ENCODE measurements around the gene ATP10B.

The ATP10B gene

GRCh38 chr5:160694896-160695295, 157.1 kb downstream of the ATP10B start:
- DNase-seq, result no peak
- H3K4me3 ChIP-seq (ENCODE audit: insufficient read depth, low read depth, low read length, poor library complexity, severe bottlenecking), result no peak overlapping the region
- no peaks in the 10 kb centered on the region for H3K4me1 ChIP-seq (ENCODE audit: control insufficient read depth, insufficient read depth, low read length, poor library complexity, severe bottlenecking)
- no peaks in the 10 kb centered on the region for H3K9me3 ChIP-seq (ENCODE audit: control insufficient read depth, low read length)
- H3K36me3 ChIP-seq (ENCODE audit: control insufficient read depth, insufficient read depth, low read length), result no peaks in the 10 kb centered on the region
- no peak overlapping the region for H3K27ac ChIP-seq (ENCODE audit: insufficient read depth, low read length, poor library complexity, severe bottlenecking)
- no peaks in the 10 kb centered on the region for H3K27me3 ChIP-seq (replicated peaks; ENCODE audit: control insufficient read depth, insufficient read depth, low read length, poor library complexity, severe bottlenecking)

- Histone ChIP-seq H3K36me3 (ENCODE audit: control insufficient read depth, insufficient read depth, low read length) (no peaks in the 10 kb centered on the region), H3K27ac (ENCODE audit: insufficient read depth, low read length, poor library complexity, severe bottlenecking) (no peak overlapping the region), H3K9me3 (ENCODE audit: control insufficient read depth, low read length) (no peaks in the 10 kb centered on the region), H3K27me3 (replicated peaks; ENCODE audit: control insufficient read depth, insufficient read depth, low read length, poor library complexity, severe bottlenecking) (no peaks in the 10 kb centered on the region), H3K4me1 (ENCODE audit: control insufficient read depth, insufficient read depth, low read length, poor library complexity, severe bottlenecking) (no peaks in the 10 kb centered on the region), H3K4me3 (ENCODE audit: insufficient read depth, low read depth, low read length, poor library complexity, severe bottlenecking) (no peak overlapping the region)
- DNase-seq, result no peak
Measured at GRCh38 chr5:160693831-160694465, 158.1 kb downstream of the ATP10B start.

- no peaks in the 10 kb centered on the region for H3K4me1 ChIP-seq (ENCODE audit: control insufficient read depth, insufficient read depth, low read length, poor library complexity, severe bottlenecking)
- H3K36me3 ChIP-seq (ENCODE audit: control insufficient read depth, insufficient read depth, low read length), result no peaks in the 10 kb centered on the region
- no peaks in the 10 kb centered on the region for H3K27me3 ChIP-seq (replicated peaks; ENCODE audit: control insufficient read depth, insufficient read depth, low read length, poor library complexity, severe bottlenecking)
- no peak overlapping the region for H3K27ac ChIP-seq (ENCODE audit: insufficient read depth, low read length, poor library complexity, severe bottlenecking)
- H3K9me3 ChIP-seq (ENCODE audit: control insufficient read depth, low read length), result no peaks in the 10 kb centered on the region
- DNase-seq, result no peak
- no peak overlapping the region for H3K4me3 ChIP-seq (ENCODE audit: insufficient read depth, low read depth, low read length, poor library complexity, severe bottlenecking)
Measured at GRCh38 chr5:160692271-160692670, 159.7 kb downstream of the ATP10B start.

DNA sequence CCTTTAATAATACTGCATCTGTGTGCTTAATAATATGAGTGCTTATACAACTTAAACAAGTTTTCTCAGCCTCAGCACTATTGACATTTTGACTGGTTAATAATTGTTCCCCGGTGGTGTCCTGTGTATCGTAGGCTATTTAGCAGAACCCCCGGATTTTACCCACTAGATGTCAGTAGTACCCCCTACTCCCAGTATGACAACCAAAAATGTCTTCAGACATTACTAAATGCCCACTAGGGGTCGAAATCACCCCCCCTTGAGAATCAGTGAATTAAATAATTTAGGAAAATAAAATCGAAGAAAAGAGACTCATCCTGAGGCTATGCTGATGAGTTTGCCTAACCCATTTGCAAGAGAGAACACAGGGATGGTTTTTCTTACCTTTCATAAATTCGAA, 166.3 kb downstream of the ATP10B start:
- Histone ChIP-seq H3K27me3 (replicated peaks; ENCODE audit: control insufficient read depth, insufficient read depth, low read length, poor library complexity, severe bottlenecking) (no peaks in the 10 kb centered on the region), H3K27ac (ENCODE audit: insufficient read depth, low read length, poor library complexity, severe bottlenecking) (no peak overlapping the region), H3K4me3 (ENCODE audit: insufficient read depth, low read depth, low read length, poor library complexity, severe bottlenecking) (no peak overlapping the region), H3K9me3 (ENCODE audit: control insufficient read depth, low read length) (no peaks in the 10 kb centered on the region), H3K4me1 (ENCODE audit: control insufficient read depth, insufficient read depth, low read length, poor library complexity, severe bottlenecking) (no peaks in the 10 kb centered on the region), H3K36me3 (ENCODE audit: control insufficient read depth, insufficient read depth, low read length) (no peaks in the 10 kb centered on the region)
- no peak for DNase-seq

DNA sequence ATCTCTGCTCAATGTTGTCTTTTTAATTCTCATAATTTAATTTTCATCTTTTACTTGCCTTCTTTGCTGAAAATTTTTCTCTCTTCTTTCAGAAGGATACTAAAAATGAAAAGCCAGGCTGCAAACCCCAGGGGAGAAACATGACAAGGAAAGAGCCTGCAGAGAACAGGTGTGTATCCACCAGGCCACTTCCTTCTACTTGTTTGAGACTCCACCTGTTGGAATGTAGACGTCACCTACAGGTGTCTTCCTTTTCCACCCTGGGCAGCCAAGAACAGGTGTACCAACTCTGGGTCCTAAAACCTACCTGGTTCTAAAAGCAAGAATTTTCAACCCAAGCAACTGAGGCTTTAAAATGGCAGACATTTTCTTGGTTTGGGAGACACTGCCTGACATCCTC, 166.8 kb downstream of the ATP10B start:
- H3K27me3 ChIP-seq (replicated peaks; ENCODE audit: control insufficient read depth, insufficient read depth, low read length, poor library complexity, severe bottlenecking), result no peaks in the 10 kb centered on the region
- no peak for DNase-seq
- no peak overlapping the region for H3K27ac ChIP-seq (ENCODE audit: insufficient read depth, low read length, poor library complexity, severe bottlenecking)
- no peaks in the 10 kb centered on the region for H3K4me1 ChIP-seq (ENCODE audit: control insufficient read depth, insufficient read depth, low read length, poor library complexity, severe bottlenecking)
- no peaks in the 10 kb centered on the region for H3K9me3 ChIP-seq (ENCODE audit: control insufficient read depth, low read length)
- H3K36me3 ChIP-seq (ENCODE audit: control insufficient read depth, insufficient read depth, low read length), result no peaks in the 10 kb centered on the region
- H3K4me3 ChIP-seq (ENCODE audit: insufficient read depth, low read depth, low read length, poor library complexity, severe bottlenecking), result no peak overlapping the region

- H3K27me3 ChIP-seq (replicated peaks; ENCODE audit: control insufficient read depth, insufficient read depth, low read length, poor library complexity, severe bottlenecking), result no peaks in the 10 kb centered on the region
- H3K27ac ChIP-seq (ENCODE audit: insufficient read depth, low read length, poor library complexity, severe bottlenecking), result no peak overlapping the region
- no peak overlapping the region for H3K4me3 ChIP-seq (ENCODE audit: insufficient read depth, low read depth, low read length, poor library complexity, severe bottlenecking)
- no peak for DNase-seq
- H3K4me1 ChIP-seq (ENCODE audit: control insufficient read depth, insufficient read depth, low read length, poor library complexity, severe bottlenecking), result no peaks in the 10 kb centered on the region
- H3K9me3 ChIP-seq (ENCODE audit: control insufficient read depth, low read length), result no peaks in the 10 kb centered on the region
- no peaks in the 10 kb centered on the region for H3K36me3 ChIP-seq (ENCODE audit: control insufficient read depth, insufficient read depth, low read length)
Measured at GRCh38 chr5:160679567-160680309, 172.3 kb downstream of the ATP10B start.

- Histone ChIP-seq H3K36me3 (ENCODE audit: control insufficient read depth, insufficient read depth, low read length) (no peaks in the 10 kb centered on the region), H3K27ac (ENCODE audit: insufficient read depth, low read length, poor library complexity, severe bottlenecking) (no peak overlapping the region), H3K4me1 (ENCODE audit: control insufficient read depth, insufficient read depth, low read length, poor library complexity, severe bottlenecking) (no peaks in the 10 kb centered on the region), H3K9me3 (ENCODE audit: control insufficient read depth, low read length) (no peaks in the 10 kb centered on the region), H3K4me3 (ENCODE audit: insufficient read depth, low read depth, low read length, poor library complexity, severe bottlenecking) (no peak overlapping the region), H3K27me3 (replicated peaks; ENCODE audit: control insufficient read depth, insufficient read depth, low read length, poor library complexity, severe bottlenecking) (no peaks in the 10 kb centered on the region)
- DNase-seq, result no peak
Measured at GRCh38 chr5:160675988-160676387, 176.0 kb downstream of the ATP10B start.

- no peaks in the 10 kb centered on the region for H3K9me3 ChIP-seq (ENCODE audit: control insufficient read depth, low read length)
- H3K27me3 ChIP-seq (replicated peaks; ENCODE audit: control insufficient read depth, insufficient read depth, low read length, poor library complexity, severe bottlenecking), result no peaks in the 10 kb centered on the region
- H3K36me3 ChIP-seq (ENCODE audit: control insufficient read depth, insufficient read depth, low read length), result no peaks in the 10 kb centered on the region
- DNase-seq, result no peak
- H3K27ac ChIP-seq (ENCODE audit: insufficient read depth, low read length, poor library complexity, severe bottlenecking), result no peak overlapping the region
- H3K4me3 ChIP-seq (ENCODE audit: insufficient read depth, low read depth, low read length, poor library complexity, severe bottlenecking), result no peak overlapping the region
- H3K4me1 ChIP-seq (ENCODE audit: control insufficient read depth, insufficient read depth, low read length, poor library complexity, severe bottlenecking), result no peaks in the 10 kb centered on the region
Measured at GRCh38 chr5:160674901-160675300, 177.1 kb downstream of the ATP10B start.

DNA sequence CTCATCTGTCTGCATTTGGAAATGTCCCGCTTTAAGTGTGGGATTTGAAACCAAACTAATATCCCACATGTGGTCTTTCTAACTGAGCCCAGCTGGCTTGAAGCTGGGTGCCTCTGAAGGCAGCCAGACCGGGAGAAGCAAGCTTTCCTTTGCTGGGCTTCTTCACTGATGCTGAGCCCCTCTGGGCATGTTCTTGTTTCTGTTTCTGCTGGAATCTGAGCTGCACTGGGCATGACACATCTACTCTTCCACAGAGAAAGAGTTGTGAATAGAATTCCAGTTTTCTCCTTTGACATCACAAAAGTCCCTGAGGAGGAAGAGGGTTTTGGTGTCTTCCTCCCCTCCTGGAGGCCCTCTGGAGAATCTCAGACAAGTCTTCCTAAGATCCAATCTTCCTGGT, 179.5 kb downstream of the ATP10B start:
- no peak overlapping the region for H3K4me3 ChIP-seq (ENCODE audit: insufficient read depth, low read depth, low read length, poor library complexity, severe bottlenecking)
- H3K9me3 ChIP-seq (ENCODE audit: control insufficient read depth, low read length), result no peaks in the 10 kb centered on the region
- no peaks in the 10 kb centered on the region for H3K4me1 ChIP-seq (ENCODE audit: control insufficient read depth, insufficient read depth, low read length, poor library complexity, severe bottlenecking)
- no peaks in the 10 kb centered on the region for H3K27me3 ChIP-seq (replicated peaks; ENCODE audit: control insufficient read depth, insufficient read depth, low read length, poor library complexity, severe bottlenecking)
- H3K27ac ChIP-seq (ENCODE audit: insufficient read depth, low read length, poor library complexity, severe bottlenecking), result no peak overlapping the region
- no peaks in the 10 kb centered on the region for H3K36me3 ChIP-seq (ENCODE audit: control insufficient read depth, insufficient read depth, low read length)
- no peak for DNase-seq

DNA sequence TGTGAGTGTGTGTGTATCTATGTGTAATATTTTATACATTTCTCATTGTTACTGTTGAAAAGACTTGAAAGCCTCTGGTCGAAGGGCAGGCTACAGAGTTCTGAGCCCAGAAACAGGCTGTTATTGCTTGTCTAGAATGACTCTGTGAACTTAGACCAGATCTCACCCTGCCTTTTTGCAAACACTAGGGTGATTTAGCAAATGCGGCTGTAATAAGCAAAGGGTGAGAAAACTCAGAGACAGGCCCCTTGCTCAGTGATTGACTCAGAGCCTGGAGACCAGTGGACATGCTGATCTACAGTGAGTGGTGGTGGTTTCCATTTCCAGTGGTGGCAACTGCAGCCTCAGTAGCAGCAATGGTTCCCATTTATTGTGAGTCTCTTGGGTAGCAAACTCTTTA, 183.7 kb downstream of the ATP10B start:
- H3K27ac ChIP-seq (ENCODE audit: insufficient read depth, low read length, poor library complexity, severe bottlenecking), result no peak overlapping the region
- H3K9me3 ChIP-seq (ENCODE audit: control insufficient read depth, low read length), result no peaks in the 10 kb centered on the region
- no peaks in the 10 kb centered on the region for H3K36me3 ChIP-seq (ENCODE audit: control insufficient read depth, insufficient read depth, low read length)
- no peak overlapping the region for H3K4me3 ChIP-seq (ENCODE audit: insufficient read depth, low read depth, low read length, poor library complexity, severe bottlenecking)
- no peaks in the 10 kb centered on the region for H3K4me1 ChIP-seq (ENCODE audit: control insufficient read depth, insufficient read depth, low read length, poor library complexity, severe bottlenecking)
- no peaks in the 10 kb centered on the region for H3K27me3 ChIP-seq (replicated peaks; ENCODE audit: control insufficient read depth, insufficient read depth, low read length, poor library complexity, severe bottlenecking)
- no peak for DNase-seq
